COLO668 (cell line): Measurements from ENCODE around the gene CD300A.

ENCODE experiments used
- DNase-seq: peaks from one replicate; lab custom pipeline; 2025; ENCODE audit not compliant: unreplicated experiment; lab: John Stamatoyannopoulos, UW

Gene CD300A

GRCh38 chr17:74439691-74440567, 26.5 kb upstream of the CD300A start:
- no peak for DNase-seq

GRCh38 chr17:74441537-74441936, 24.9 kb upstream of the CD300A start:
- no peak for DNase-seq

- no peak for DNase-seq
These were observed 24.2 kb upstream of the CD300A start for GRCh38 chr17:74442291-74442669.

GRCh38 chr17:74442670-74443515, 23.5 kb upstream of the CD300A start:
- DNase-seq = peak; percentile 85

GRCh38 chr17:74443516-74444296, 22.7 kb upstream of the CD300A start:
- no peak for DNase-seq

DNA sequence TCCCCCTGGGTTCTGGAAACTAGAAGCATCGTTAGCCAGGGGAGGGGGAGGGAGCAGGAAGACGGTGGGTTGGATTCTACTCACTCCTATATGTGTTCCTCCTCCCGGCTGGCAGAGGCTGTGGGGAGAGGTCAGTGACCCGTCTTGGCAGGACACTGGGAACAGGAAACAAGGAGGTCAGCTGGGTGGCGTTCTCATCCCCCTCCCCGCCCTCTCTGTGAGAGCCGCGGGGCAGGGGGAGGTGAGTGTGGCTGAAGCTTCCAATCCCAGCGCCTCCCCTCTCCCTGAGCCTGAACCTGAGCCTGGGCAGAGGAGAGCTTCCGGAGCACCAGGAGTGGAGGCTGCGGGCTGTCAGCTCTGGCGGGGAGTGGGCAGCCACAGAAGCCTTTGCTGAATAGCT, 22.0 kb upstream of the CD300A start:
- no peak for DNase-seq

DNA sequence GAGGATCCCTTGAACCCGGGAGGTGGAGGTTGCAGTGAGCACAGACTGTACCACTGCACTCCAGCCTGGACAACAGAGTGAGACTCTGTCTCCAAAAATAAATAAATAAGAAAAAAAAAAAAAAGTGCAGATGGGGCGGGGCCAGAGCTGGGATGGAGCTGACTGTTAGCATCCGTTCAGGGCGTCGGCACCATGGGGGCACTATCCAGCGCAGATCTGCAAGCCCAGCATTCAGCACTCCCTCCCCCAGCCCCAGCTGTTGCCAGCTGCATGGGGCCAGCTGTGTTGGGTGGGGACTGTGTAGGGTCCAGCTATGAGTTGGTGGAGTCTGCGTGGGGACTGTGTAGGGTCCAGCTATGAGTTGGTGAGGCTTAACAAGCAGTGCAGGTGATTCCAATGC, 21.3 kb upstream of the CD300A start:
- no peak for DNase-seq

DNA sequence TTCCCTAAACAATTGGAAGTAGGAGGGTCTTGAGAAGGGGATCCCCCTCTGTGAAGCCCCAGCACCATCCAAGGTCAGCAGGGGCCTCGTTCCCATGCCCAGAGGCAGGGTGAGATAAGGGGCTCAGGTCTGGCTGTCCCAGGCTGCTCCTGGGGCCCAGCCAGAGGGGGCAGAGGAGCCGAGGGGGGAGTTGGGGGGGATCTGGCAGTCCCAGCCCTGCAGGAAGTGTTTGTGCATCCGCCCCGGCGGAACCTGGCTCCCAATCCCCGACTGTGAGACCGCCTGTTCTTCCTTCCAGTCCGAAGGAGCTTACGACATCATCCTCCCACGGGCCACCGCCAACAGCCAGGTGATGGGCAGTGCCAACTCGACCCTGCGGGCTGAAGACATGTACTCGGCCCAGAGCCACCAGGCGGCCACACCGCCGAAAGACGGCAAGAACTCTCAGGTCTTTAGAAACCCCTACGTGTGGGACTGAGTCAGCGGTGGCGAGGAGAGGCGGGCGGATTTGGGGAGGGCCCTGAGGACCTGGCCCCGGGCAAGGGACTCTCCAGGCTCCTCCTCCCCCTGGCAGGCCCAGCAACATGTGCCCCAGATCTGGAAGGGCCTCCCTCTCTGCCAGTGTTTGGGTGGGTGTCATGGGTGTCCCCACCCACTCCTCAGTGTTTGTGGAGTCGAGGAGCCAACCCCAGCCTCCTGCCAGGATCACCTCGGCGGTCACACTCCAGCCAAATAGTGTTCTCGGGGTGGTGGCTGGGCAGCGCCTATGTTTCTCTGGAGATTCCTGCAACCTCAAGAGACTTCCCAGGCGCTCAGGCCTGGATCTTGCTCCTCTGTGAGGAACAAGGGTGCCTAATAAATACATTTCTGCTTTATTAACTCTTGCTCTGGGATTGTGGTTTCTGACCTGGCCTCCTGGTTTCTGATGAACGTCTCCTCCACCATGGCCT, 19.6 kb upstream of the CD300A start:
- no peak for DNase-seq

- no peak for DNase-seq
These were observed 18.7 kb upstream of the CD300A start for GRCh38 chr17:74447628-74448159.

GRCh38 chr17:74448756-74449155, 17.7 kb upstream of the CD300A start:
- no peak for DNase-seq

- no peak for DNase-seq
These were observed 17.1 kb upstream of the CD300A start for GRCh38 chr17:74449306-74449705.

DNA sequence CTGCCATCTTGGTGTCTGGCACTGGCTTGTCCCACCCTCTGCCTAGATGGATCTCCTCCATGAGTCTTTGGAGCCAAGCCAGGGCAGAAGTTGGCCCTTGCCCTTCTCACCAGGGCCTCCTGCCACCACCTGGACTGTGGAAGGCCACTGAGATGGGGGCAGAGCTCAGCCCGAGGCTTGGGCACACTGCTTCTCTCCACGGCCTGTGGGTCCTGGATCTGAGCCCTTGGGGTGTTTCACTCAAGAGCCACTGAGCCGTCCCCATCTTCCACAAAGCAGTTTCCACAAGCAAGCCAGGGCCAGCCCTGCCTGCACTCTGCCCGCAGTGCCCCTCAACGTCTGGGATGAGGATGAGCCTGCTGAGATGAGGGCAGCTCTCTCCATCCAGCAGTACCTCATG, 16.7 kb upstream of the CD300A start:
- DNase-seq = no peak

- DNase-seq = no peak
These were observed 16.2 kb upstream of the CD300A start for GRCh38 chr17:74450231-74450630.

DNA sequence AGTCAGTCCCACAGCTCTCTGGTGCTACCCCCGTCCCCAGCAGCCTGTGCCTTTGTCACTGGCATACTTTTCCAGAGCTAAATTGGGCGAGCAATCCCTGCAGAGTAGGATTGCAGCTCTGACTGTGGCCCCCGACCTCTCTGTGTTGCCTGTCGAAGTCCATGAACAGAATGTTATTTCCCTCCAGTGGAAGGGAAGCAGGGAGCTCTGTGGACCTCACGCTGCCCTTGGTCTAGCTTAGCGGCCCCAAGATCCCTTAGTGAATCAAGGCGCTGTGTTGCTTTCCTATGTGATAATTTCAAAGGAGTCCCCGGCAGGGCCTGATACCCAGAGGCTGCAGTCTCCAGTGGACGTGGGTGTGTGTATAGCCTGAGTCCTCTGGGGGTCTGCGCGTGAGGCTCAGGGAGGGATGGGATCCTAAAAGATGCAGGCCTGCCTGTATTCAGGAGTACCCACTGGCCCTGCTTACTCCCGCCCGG, 15.5 kb upstream of the CD300A start:
- DNase-seq = no peak

DNA sequence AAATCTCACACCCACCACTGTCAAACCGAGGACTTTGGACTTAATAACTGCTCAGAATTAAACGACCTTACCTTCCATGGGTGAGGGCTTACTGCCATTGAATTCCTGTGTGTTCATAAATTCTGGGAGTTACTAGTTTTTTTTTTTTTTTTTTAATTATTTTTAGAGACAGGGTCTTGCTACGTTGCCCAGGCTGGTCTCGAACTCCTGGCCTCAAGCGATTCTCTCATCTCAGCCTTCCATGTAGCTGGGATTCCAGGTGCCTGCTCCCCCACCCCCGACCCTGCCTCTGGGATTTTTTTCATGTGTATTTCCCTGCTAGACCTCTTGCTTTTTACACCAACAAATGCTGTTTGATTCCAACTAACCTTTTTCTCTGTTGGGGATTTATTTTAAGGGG, 14.9 kb upstream of the CD300A start:
- DNase-seq = no peak

DNA sequence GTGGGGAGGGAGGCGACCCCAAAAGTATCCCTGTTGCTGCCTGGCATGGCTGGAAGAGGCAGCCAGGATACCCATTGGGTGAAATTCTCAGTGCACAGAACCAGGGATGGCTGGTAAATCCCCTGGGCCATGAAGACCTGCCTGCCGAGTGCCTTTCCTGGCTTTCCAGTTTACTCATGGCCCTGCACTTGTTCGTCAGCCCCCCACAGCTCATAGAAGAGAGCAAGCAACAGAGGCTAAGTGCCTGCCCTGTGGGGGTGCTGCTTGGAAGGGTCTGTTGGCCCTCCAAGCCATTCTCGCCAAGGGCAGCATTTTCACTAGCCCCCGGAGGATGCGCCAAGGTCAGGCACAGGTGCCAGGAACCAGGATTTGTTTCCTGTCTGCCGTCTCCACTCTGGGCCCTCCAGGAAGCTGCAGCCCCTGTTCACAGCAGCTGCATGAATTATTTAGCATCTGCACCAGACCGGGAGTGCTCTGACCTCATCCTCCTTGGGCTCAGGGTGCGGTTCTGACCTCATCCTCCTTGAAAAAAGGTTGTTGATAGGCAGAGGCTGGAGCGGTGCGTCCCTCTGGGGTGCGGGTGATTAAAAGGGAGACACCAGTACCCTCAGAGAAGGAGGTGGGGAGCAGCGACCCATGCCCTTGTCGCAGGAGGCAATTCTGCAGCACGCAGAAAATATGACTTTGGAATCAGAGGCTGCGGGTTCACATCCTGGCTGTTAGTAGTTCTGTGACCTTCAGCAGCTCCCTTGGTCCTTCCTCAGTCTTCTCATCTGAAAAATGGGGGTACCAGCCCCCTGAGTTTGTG, 14.2 kb upstream of the CD300A start:
- peak; percentile 74 for DNase-seq

DNA sequence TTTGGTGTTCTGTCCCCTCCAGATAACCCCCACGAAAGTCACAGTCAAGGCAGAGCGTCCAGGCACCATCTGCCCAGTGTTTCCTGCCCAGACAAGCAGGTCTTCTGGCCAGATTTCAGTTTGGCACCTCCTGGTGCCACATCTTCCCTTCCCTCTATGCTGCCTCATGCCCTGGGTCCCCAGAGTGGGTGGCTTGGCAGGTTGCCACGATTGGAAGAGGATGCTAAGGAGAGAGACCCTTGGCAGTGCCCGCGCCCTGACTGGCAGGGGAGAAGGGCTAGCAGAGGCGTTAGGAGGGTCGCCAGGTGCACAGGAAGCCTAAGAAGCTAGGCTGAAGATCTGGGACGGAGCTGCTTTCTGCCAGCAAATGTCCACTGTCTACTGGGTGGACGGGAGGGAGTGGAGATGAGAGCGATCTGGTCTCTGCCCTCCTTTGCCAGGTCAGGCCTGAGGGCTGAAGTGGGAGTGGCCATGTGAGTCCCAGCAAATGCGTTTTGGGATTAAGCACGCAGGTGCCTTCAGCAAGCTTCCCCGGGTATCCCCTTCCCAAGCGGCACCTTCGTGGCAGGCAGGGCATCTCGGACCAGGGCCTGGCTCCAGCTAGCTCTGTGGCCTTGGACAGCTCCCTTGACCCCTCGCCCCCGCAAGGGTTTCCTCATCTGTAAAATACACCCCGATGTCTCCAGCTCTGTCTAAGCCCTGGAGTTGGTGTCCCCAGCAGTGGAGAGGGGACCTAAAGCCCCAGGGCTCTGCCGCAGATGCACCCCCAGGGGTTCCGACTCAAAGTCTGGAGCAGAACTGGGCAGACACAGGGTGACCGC, 13.4 kb upstream of the CD300A start:
- no peak for DNase-seq

GRCh38 chr17:74453665-74454196, 12.7 kb upstream of the CD300A start:
- DNase-seq = peak; percentile 89
